WTC11 (cell line): Measurements from ENCODE around the gene KRT34. TPM values are rescaled to one million over a fixed set of nuclear protein-coding genes. Genes with fewer than 3 reads are reported as not detected.

ENCODE experiments used
- ATAC-seq: fragments of 200-7000 bp; cut with Tn5 transposase; 2 replicates; pipeline ENCODE4 v1.10.0; 2021; ENCODE audit warnings: mild to moderate bottlenecking, moderate library complexity
- CTCF ChIA-PET: fragments of 300-600 bp; sonication (Branson Sonifier 250); formaldehyde crosslinking; loops from one replicate; lab custom pipeline; 2021; ENCODE audit warnings: antibody characterized with exemption; lab: Charles Lee
- POLR2A ChIA-PET: fragments of 350-600 bp; sonication (Branson Sonifier 250); formaldehyde crosslinking; loops from one replicate; lab custom pipeline; 2021; ENCODE audit warnings: antibody characterized with exemption; lab: Charles Lee
- DNase-seq: peaks from one replicate; pipeline ENCODE4 v3.0.0; 2021; ENCODE audit warnings: low spot score
- H3K27ac Mint-ChIP-seq: 2 replicates; pipeline ENCODE4 v1.8.0; 2021; ENCODE audit warnings: mixed read lengths
- H3K27me3 Mint-ChIP-seq: 2 replicates; pipeline ENCODE4 v1.8.0; 2021; ENCODE audit warnings: low read depth, mild to moderate bottlenecking, moderate library complexity, mixed read lengths
- H3K36me3 Mint-ChIP-seq: 2 replicates; pipeline ENCODE4 v1.8.0; 2021; ENCODE audit warnings: mixed read lengths
- H3K4me1 Mint-ChIP-seq: 2 replicates; pipeline ENCODE4 v1.8.0; 2022; ENCODE audit warnings: mixed read lengths
- H3K4me3 Mint-ChIP-seq: 2 replicates; pipeline ENCODE4 v1.8.0; 2021; ENCODE audit warnings: mild to moderate bottlenecking, moderate library complexity, mixed read lengths
- H3K9me3 Mint-ChIP-seq: 2 replicates; pipeline ENCODE4 v1.8.0; 2021; ENCODE audit warnings: mixed read lengths
- EMX1 ChIP-seq: fragments of 250-450 bp; sonication (Bioruptor Pico); IDR thresholded peaks from 2 replicates; pipeline ENCODE4 v1.8.0; 2021; ENCODE audit warnings: mild to moderate bottlenecking
- ESRRA ChIP-seq: sonication (generic); formaldehyde crosslinking; IDR thresholded peaks from 2 replicates; pipeline ENCODE4 v1.8.1; 2022; ENCODE audit warnings: mild to moderate bottlenecking, missing genetic modification reagents, borderline replicate concordance
- FOXJ3 ChIP-seq: sonication (generic); formaldehyde crosslinking; IDR thresholded peaks from 2 replicates; pipeline ENCODE4 v1.9.0; 2021; ENCODE audit warnings: missing genetic modification reagents, mild to moderate bottlenecking, borderline replicate concordance
- GTF2I ChIP-seq: fragments of 250-450 bp; sonication (Bioruptor Pico); conservative IDR thresholded peaks from 2 replicates; pipeline ENCODE4 v1.4.0; 2021; ENCODE audit warnings: mild to moderate bottlenecking
- IRF2 ChIP-seq: sonication (generic); formaldehyde crosslinking; IDR thresholded peaks from 2 replicates; pipeline ENCODE4 v1.8.0; 2022; ENCODE audit warnings: low read depth, missing genetic modification reagents, borderline replicate concordance
- NFYB ChIP-seq: sonication (generic); formaldehyde crosslinking; conservative IDR thresholded peaks from 2 replicates; pipeline ENCODE4 v1.8.0; 2022; ENCODE audit warnings: low read depth, missing genetic modification reagents
- NR2C2 ChIP-seq: sonication (generic); formaldehyde crosslinking; IDR thresholded peaks from 2 replicates; pipeline ENCODE4 v1.8.0; 2022; ENCODE audit warnings: mild to moderate bottlenecking, missing genetic modification reagents
- NR3C1 ChIP-seq: sonication (generic); formaldehyde crosslinking; conservative IDR thresholded peaks from 2 replicates; pipeline ENCODE4 v1.8.1; 2023; ENCODE audit warnings: low read depth, mild to moderate bottlenecking, missing genetic modification reagents
- OVOL2 ChIP-seq: fragments of 250-450 bp; sonication (Bioruptor Pico); IDR thresholded peaks from 2 replicates; pipeline ENCODE4 v1.9.0; 2021; ENCODE audit warnings: mild to moderate bottlenecking, borderline replicate concordance
- TP53 ChIP-seq: sonication (generic); formaldehyde crosslinking; IDR thresholded peaks from 2 replicates; pipeline ENCODE4 v1.8.1; 2023; ENCODE audit warnings: mild to moderate bottlenecking, missing genetic modification reagents
- ZNF121 ChIP-seq: sonication (generic); formaldehyde crosslinking; IDR thresholded peaks from 2 replicates; pipeline ENCODE4 v1.8.0; 2023; ENCODE audit warnings: missing genetic modification reagents
- ZNF396 ChIP-seq: fragments of 250-450 bp; sonication (Bioruptor Pico); IDR thresholded peaks from 2 replicates; pipeline ENCODE4 v1.8.0; 2021; ENCODE audit warnings: mild to moderate bottlenecking, moderate library complexity, borderline replicate concordance
- ZNF416 ChIP-seq: fragments of 250-450 bp; sonication (Bioruptor Pico); IDR thresholded peaks from 2 replicates; pipeline ENCODE4 v1.9.0; 2021; ENCODE audit warnings: mild to moderate bottlenecking, inconsistent platforms
- ZNF423 ChIP-seq: fragments of 250-450 bp; sonication (Bioruptor Pico); IDR thresholded peaks from 2 replicates; pipeline ENCODE4 v2.1.2; 2022; ENCODE audit warnings: mild to moderate bottlenecking, moderate library complexity
- total RNA-seq: library from RNA; stranded (reverse); gene quantifications from 3 replicates; pipeline ENCODE4 v1.2.3, GENCODE V29; 2021
- TF ChIP-seq, protein P1 (sequence below): sonication (generic); formaldehyde crosslinking; IDR thresholded peaks from 2 replicates; pipeline ENCODE4 v1.8.0; 2022; ENCODE audit warnings: mild to moderate bottlenecking, missing genetic modification reagents
- TF ChIP-seq, protein P2 (sequence below): fragments of 250-450 bp; sonication (Bioruptor Pico); IDR thresholded peaks from 2 replicates; pipeline ENCODE4 v1.9.0; 2021; ENCODE audit warnings: mild to moderate bottlenecking
- TF ChIP-seq, protein P3 (sequence below): sonication (generic); formaldehyde crosslinking; conservative IDR thresholded peaks from 2 replicates; pipeline ENCODE4 v1.8.1; 2023; ENCODE audit warnings: mild to moderate bottlenecking, low read depth, missing genetic modification reagents, moderate library complexity
- TF ChIP-seq, protein P4 (sequence below): fragments of 250-450 bp; sonication (Bioruptor Pico); IDR thresholded peaks from 2 replicates; pipeline ENCODE4 v1.9.0; 2021; ENCODE audit warnings: mild to moderate bottlenecking, borderline replicate concordance
- TF ChIP-seq, protein P5 (sequence below): sonication (generic); formaldehyde crosslinking; IDR thresholded peaks from 2 replicates; pipeline ENCODE4 v1.8.1; 2023; ENCODE audit warnings: mild to moderate bottlenecking, moderate library complexity, missing genetic modification reagents
- TF ChIP-seq, protein P6 (sequence below): sonication (generic); formaldehyde crosslinking; conservative IDR thresholded peaks from 2 replicates; pipeline ENCODE4 v1.8.1; 2022; ENCODE audit warnings: mild to moderate bottlenecking, missing genetic modification reagents
- TF ChIP-seq, protein P7 (sequence below): sonication (generic); formaldehyde crosslinking; IDR thresholded peaks from 2 replicates; pipeline ENCODE4 v1.8.1; 2022; ENCODE audit warnings: missing genetic modification reagents, borderline replicate concordance

KRT34 gene
- total RNA-seq, 1 experiment from 2014 or later = not detected

DNA sequence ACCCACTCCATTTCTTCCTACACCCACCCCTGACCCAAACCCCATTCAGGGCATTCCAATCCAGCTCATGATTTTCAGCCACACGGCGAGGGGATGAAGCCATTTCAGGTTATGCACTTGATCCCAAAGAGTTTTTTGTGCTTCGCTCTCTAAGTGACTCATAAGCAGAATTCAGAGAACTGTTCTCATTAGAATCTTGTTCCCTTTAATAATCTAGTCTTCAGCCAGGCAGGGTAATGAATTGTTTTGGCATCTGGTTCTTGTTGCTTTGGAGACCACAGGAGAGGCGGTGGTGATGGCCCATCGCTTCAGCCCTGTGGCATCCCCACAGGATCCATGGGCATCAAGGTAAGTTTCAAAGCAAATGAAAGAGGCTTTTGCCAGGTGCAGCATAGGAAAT is 20.1 kb upstream of the KRT34 start:
- DNase-seq = no peak
- Mint-ChIP-seq H3K27me3 (no peaks in the 10 kb centered on the region; the same call in none of the 2 replicates), H3K36me3 (no peaks in the 10 kb centered on the region), H3K9me3 (no peaks in the 10 kb centered on the region), H3K4me1 (no peaks in the 10 kb centered on the region), H3K27ac (no peak overlapping the region), H3K4me3 (no peak overlapping the region)
- no peak for ATAC-seq
- ChIA-PET POLR2A (no interaction called here), CTCF (no interaction called here)
- TF ChIP-seq NR2C2 = no peak
- no peak for TF ChIP-seq ZNF396 (CRISPR knock-in tag)
- TF ChIP-seq ESRRA = no peak
- TF ChIP-seq ZNF423 = no peak
- TF ChIP-seq NR3C1 (CRISPR knock-in tag) = no peak
- TF ChIP-seq, protein P1, sequence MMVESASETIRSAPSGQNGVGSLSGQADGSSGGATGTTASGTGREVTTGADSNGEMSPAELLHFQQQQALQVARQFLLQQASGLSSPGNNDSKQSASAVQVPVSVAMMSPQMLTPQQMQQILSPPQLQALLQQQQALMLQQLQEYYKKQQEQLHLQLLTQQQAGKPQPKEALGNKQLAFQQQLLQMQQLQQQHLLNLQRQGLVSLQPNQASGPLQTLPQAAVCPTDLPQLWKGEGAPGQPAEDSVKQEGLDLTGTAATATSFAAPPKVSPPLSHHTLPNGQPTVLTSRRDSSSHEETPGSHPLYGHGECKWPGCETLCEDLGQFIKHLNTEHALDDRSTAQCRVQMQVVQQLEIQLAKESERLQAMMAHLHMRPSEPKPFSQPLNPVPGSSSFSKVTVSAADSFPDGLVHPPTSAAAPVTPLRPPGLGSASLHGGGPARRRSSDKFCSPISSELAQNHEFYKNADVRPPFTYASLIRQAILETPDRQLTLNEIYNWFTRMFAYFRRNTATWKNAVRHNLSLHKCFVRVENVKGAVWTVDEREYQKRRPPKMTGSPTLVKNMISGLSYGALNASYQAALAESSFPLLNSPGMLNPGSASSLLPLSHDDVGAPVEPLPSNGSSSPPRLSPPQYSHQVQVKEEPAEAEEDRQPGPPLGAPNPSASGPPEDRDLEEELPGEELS = no peak
- TF ChIP-seq TP53 (CRISPR knock-in tag) = no peak
- TF ChIP-seq, protein P2, sequence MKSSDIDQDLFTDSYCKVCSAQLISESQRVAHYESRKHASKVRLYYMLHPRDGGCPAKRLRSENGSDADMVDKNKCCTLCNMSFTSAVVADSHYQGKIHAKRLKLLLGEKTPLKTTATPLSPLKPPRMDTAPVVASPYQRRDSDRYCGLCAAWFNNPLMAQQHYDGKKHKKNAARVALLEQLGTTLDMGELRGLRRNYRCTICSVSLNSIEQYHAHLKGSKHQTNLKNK (CRISPR knock-in tag) = no peak
- TF ChIP-seq, protein P3, sequence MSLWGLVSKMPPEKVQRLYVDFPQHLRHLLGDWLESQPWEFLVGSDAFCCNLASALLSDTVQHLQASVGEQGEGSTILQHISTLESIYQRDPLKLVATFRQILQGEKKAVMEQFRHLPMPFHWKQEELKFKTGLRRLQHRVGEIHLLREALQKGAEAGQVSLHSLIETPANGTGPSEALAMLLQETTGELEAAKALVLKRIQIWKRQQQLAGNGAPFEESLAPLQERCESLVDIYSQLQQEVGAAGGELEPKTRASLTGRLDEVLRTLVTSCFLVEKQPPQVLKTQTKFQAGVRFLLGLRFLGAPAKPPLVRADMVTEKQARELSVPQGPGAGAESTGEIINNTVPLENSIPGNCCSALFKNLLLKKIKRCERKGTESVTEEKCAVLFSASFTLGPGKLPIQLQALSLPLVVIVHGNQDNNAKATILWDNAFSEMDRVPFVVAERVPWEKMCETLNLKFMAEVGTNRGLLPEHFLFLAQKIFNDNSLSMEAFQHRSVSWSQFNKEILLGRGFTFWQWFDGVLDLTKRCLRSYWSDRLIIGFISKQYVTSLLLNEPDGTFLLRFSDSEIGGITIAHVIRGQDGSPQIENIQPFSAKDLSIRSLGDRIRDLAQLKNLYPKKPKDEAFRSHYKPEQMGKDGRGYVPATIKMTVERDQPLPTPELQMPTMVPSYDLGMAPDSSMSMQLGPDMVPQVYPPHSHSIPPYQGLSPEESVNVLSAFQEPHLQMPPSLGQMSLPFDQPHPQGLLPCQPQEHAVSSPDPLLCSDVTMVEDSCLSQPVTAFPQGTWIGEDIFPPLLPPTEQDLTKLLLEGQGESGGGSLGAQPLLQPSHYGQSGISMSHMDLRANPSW (CRISPR knock-in tag) = no peak
- no peak for TF ChIP-seq IRF2 (CRISPR knock-in tag)
- TF ChIP-seq, protein P4, sequence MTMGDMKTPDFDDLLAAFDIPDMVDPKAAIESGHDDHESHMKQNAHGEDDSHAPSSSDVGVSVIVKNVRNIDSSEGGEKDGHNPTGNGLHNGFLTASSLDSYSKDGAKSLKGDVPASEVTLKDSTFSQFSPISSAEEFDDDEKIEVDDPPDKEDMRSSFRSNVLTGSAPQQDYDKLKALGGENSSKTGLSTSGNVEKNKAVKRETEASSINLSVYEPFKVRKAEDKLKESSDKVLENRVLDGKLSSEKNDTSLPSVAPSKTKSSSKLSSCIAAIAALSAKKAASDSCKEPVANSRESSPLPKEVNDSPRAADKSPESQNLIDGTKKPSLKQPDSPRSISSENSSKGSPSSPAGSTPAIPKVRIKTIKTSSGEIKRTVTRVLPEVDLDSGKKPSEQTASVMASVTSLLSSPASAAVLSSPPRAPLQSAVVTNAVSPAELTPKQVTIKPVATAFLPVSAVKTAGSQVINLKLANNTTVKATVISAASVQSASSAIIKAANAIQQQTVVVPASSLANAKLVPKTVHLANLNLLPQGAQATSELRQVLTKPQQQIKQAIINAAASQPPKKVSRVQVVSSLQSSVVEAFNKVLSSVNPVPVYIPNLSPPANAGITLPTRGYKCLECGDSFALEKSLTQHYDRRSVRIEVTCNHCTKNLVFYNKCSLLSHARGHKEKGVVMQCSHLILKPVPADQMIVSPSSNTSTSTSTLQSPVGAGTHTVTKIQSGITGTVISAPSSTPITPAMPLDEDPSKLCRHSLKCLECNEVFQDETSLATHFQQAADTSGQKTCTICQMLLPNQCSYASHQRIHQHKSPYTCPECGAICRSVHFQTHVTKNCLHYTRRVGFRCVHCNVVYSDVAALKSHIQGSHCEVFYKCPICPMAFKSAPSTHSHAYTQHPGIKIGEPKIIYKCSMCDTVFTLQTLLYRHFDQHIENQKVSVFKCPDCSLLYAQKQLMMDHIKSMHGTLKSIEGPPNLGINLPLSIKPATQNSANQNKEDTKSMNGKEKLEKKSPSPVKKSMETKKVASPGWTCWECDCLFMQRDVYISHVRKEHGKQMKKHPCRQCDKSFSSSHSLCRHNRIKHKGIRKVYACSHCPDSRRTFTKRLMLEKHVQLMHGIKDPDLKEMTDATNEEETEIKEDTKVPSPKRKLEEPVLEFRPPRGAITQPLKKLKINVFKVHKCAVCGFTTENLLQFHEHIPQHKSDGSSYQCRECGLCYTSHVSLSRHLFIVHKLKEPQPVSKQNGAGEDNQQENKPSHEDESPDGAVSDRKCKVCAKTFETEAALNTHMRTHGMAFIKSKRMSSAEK (CRISPR knock-in tag) = no peak
- no peak for TF ChIP-seq OVOL2 (CRISPR knock-in tag)
- TF ChIP-seq, all 79 proteins: peak for 0

DNA sequence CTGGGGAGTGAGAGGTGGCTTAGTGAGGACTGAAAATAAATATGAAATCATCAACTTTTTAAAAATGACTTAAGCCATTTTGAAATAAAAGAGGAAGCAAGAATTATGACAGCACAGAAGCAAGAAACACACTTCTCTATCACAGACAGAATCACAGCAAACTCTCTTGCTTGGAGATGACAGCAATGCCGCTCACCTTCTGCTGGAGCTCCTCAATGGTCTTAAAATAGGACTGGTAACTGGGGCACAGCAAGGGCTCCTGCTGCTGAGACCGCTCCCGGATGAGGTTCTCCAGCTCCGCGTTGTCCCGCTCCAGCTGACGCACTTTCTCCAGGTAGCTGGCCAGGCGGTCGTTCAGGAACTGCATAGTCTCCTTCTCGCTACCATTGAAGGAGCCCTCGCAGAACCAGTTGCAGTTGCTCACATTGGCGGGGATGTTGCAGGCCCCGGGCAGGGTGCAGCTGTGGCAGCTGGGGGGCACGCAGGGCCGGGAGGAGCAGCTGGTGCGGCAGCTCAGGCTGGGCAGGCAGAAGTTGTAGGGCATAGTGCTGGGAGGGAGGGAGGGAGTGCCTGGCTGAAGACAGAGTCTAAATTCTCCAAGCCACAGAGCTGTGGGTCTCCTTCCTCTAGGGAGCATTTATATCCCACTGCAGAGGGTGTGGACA is 15.0 kb upstream of the KRT34 start, which contains the start of gene KRT31:
KRT31 (minus strand) TSS at position 613 of the 665 bp plus-strand sequence; CDS start at position 544, 69 bp downstream.
- Mint-ChIP-seq H3K36me3 (no peaks in the 10 kb centered on the region), H3K27me3 (no peaks in the 10 kb centered on the region), H3K9me3 (no peaks in the 10 kb centered on the region), H3K27ac (no peak within 1 kb of the TSS), H3K4me3 (no peak within 1 kb of the TSS), H3K4me1 (no peaks in the 10 kb centered on the region)
- DNase-seq = no peak
- ChIA-PET CTCF (interaction anchor here (2.0 kb wide), 1 partner anchor 20 kb away, joined by 8 read pairs; no protein-coding TSS in a partner anchor), POLR2A (no interaction called here)
- ATAC-seq = no peak
- TF ChIP-seq, protein P5, sequence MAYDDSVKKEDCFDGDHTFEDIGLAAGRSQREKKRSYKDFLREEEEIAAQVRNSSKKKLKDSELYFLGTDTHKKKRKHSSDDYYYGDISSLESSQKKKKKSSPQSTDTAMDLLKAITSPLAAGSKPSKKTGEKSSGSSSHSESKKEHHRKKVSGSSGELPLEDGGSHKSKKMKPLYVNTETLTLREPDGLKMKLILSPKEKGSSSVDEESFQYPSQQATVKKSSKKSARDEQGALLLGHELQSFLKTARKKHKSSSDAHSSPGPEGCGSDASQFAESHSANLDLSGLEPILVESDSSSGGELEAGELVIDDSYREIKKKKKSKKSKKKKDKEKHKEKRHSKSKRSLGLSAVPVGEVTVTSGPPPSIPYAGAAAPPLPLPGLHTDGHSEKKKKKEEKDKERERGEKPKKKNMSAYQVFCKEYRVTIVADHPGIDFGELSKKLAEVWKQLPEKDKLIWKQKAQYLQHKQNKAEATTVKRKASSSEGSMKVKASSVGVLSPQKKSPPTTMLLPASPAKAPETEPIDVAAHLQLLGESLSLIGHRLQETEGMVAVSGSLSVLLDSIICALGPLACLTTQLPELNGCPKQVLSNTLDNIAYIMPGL (CRISPR knock-in tag) = no peak
- no peak for TF ChIP-seq EMX1 (CRISPR knock-in tag)
- no peak for TF ChIP-seq GTF2I (CRISPR knock-in tag)
- TF ChIP-seq, protein P6, sequence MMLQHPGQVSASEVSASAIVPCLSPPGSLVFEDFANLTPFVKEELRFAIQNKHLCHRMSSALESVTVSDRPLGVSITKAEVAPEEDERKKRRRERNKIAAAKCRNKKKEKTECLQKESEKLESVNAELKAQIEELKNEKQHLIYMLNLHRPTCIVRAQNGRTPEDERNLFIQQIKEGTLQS (CRISPR knock-in tag) = no peak
- TF ChIP-seq, protein P7, sequence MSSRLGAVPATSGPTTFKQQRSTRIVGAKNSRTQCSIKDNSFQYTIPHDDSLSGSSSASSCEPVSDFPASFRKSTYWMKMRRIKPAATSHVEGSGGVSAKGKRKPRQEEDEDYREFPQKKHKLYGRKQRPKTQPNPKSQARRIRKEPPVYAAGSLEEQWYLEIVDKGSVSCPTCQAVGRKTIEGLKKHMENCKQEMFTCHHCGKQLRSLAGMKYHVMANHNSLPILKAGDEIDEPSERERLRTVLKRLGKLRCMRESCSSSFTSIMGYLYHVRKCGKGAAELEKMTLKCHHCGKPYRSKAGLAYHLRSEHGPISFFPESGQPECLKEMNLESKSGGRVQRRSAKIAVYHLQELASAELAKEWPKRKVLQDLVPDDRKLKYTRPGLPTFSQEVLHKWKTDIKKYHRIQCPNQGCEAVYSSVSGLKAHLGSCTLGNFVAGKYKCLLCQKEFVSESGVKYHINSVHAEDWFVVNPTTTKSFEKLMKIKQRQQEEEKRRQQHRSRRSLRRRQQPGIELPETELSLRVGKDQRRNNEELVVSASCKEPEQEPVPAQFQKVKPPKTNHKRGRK (CRISPR knock-in tag) = no peak
- no peak for TF ChIP-seq FOXJ3 (CRISPR knock-in tag)
- no peak for TF ChIP-seq ZNF416
- no peak for TF ChIP-seq NFYB (CRISPR knock-in tag)
- no peak for TF ChIP-seq ZNF121 (CRISPR knock-in tag)
